Esophagus squamous epithelium (tissue), 4 donors: ENCODE data around the gene SEC24D.

ENCODE experiments used
- POLR2A ChIP-seq, 4 donors: fragments of 450-650 bp; IDR thresholded peaks; one replicate each; pipeline ENCODE4 v1.6.1; 2017; ENCODE audit warnings: antibody characterized with exemption in 4 of 4, mild to moderate bottlenecking in 4 of 4, moderate library complexity in 3 of 4
- TF ChIP-seq, protein P1 (sequence below), 6 experiments: fragments of 450-650 bp in 4 of 6; fragments of 200-600 bp in 2 of 6; sonication (generic) in 2 of 6; IDR thresholded peaks; one replicate each; pipeline ENCODE4 v1.5.1; 2016 to 2019; ENCODE audit warnings: antibody characterized with exemption in 6 of 6, mild to moderate bottlenecking in 4 of 6, moderate library complexity in 4 of 6

DNA sequence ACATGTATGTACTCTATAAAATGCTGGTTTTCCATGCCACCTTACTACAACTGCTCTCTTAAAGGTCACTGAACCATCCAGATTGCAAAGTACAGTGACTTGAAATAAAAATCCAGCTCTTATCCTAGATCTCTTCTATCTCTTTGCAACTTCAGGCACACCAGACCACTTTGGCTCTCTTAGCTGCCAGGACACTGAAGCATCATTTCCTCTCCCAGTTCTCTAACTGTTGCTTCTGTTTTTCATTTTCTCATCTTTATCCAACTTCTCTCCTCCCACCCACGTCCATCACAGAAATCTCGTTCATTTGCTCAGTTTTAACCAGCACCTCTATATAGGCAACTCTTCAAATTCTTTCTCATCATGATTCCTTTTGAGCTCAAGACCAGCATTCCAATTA is 76.4 kb downstream of the SEC24D start:
- TF ChIP-seq, protein P1, sequence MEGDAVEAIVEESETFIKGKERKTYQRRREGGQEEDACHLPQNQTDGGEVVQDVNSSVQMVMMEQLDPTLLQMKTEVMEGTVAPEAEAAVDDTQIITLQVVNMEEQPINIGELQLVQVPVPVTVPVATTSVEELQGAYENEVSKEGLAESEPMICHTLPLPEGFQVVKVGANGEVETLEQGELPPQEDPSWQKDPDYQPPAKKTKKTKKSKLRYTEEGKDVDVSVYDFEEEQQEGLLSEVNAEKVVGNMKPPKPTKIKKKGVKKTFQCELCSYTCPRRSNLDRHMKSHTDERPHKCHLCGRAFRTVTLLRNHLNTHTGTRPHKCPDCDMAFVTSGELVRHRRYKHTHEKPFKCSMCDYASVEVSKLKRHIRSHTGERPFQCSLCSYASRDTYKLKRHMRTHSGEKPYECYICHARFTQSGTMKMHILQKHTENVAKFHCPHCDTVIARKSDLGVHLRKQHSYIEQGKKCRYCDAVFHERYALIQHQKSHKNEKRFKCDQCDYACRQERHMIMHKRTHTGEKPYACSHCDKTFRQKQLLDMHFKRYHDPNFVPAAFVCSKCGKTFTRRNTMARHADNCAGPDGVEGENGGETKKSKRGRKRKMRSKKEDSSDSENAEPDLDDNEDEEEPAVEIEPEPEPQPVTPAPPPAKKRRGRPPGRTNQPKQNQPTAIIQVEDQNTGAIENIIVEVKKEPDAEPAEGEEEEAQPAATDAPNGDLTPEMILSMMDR (IDR thresholded peaks at IDR 0.05): no peak
- TF ChIP-seq POLR2A (IDR thresholded peaks at IDR 0.05): no peak
